Endothelial cell of umbilical vein (primary cell): ENCODE data around the gene AHCY.

Source experiments
- CTCF ChIP-seq, 2 donors: IDR thresholded peaks; 1 replicate in 1 of 2; 2 replicates in 1 of 2; pipeline ENCODE4 v1.5.1; 2011; ENCODE audit warnings: low read length in 2 of 2, mild to moderate bottlenecking in 2 of 2, moderate library complexity in 2 of 2, control low read depth in 1 of 2, inconsistent platforms in 1 of 2, low read depth in 1 of 2; ENCODE audit not compliant: insufficient read depth in 1 of 2; ENCODE audit errors: extremely low read depth in 1 of 2
- EZH2 ChIP-seq: IDR thresholded peaks from 2 replicates; pipeline ENCODE4 v1.6.1; 2012; ENCODE audit warnings: borderline replicate concordance, low read depth, mild to moderate bottlenecking, moderate library complexity, low read length, inconsistent platforms; ENCODE audit not compliant: severe bottlenecking
- MYC ChIP-seq: IDR thresholded peaks from one replicate; pipeline ENCODE4 v1.6.1; 2011; ENCODE audit warnings: mild to moderate bottlenecking, low read depth, low read length
- POLR2A ChIP-seq: IDR thresholded peaks from 2 replicates; pipeline ENCODE4 v1.6.1; 2012; ENCODE audit warnings: low read depth, mild to moderate bottlenecking, control low read depth, low read length
- POLR2AphosphoS5 ChIP-seq: IDR thresholded peaks from 2 replicates; pipeline ENCODE4 v1.6.1; 2012; ENCODE audit warnings: low read depth, mild to moderate bottlenecking, control low read depth, low read length, moderate library complexity; ENCODE audit not compliant: insufficient read depth

GRCh38 chr20:34271956-34272355, 31.2 kb downstream of the AHCY start:
- no peak for TF ChIP-seq CTCF (IDR thresholded peaks at IDR 0.05; ENCODE audit: extremely low read depth in 1 of 2, insufficient read depth in 1 of 2, low read depth in 1 of 2, low read length in 2 of 2)
- TF ChIP-seq POLR2AphosphoS5, result no peak
- no peak for TF ChIP-seq POLR2A
- TF ChIP-seq EZH2, result no peak
- no peak for TF ChIP-seq MYC
